KMS-11 (cell line): ENCODE results near the gene PLK1.

Experiments used
- H2AFZ ChIP-seq: fragments of 200-600 bp; sonication (generic); 2 replicates; pipeline ENCODE4 v1.6.1; 2016; ENCODE audit warnings: antibody characterized with exemption, mixed run types, low read depth
- H3K27ac ChIP-seq: fragments of 200-600 bp; sonication (generic); 2 replicates; pipeline ENCODE4 v1.6.1; 2016; ENCODE audit warnings: mild to moderate bottlenecking, mixed run types
- H3K27me3 ChIP-seq: fragments of 200-600 bp; sonication (generic); 2 replicates; pipeline ENCODE4 v1.6.1; 2017; ENCODE audit warnings: mild to moderate bottlenecking, low read depth, mixed run types, moderate library complexity; ENCODE audit not compliant: insufficient read depth
- H3K36me3 ChIP-seq: fragments of 200-600 bp; sonication (generic); 2 replicates; pipeline ENCODE4 v1.6.1; 2017; ENCODE audit warnings: mild to moderate bottlenecking, mixed run types; ENCODE audit not compliant: insufficient read depth
- H3K4me1 ChIP-seq: fragments of 200-600 bp; sonication (generic); 2 replicates; pipeline ENCODE4 v1.6.1; 2016; ENCODE audit warnings: mild to moderate bottlenecking, low read depth, mixed run types; ENCODE audit not compliant: poor library complexity, severe bottlenecking
- H3K4me2 ChIP-seq: fragments of 200-600 bp; sonication (generic); 2 replicates; pipeline ENCODE4 v1.7.0; 2016; ENCODE audit warnings: mild to moderate bottlenecking, mixed run types
- H3K4me3 ChIP-seq: fragments of 200-600 bp; sonication (generic); IDR thresholded peaks from 2 replicates; pipeline ENCODE4 v1.6.1; 2017; ENCODE audit warnings: low read depth, low read length, mixed read lengths; ENCODE audit not compliant: insufficient read depth
- H3K79me2 ChIP-seq: fragments of 200-600 bp; sonication (generic); 2 replicates; pipeline ENCODE4 v1.6.1; 2016; ENCODE audit warnings: low read depth, mixed run types; ENCODE audit not compliant: insufficient read depth
- H3K9ac ChIP-seq: fragments of 200-600 bp; sonication (generic); 2 replicates; pipeline ENCODE4 v1.6.1; 2016; ENCODE audit warnings: mild to moderate bottlenecking, mixed run types
- H4K20me1 ChIP-seq: fragments of 200-600 bp; sonication (generic); 2 replicates; pipeline ENCODE4 v1.6.1; 2016; ENCODE audit warnings: mild to moderate bottlenecking, mixed run types; ENCODE audit not compliant: insufficient read depth
- CTCF ChIP-seq: fragments of 200-600 bp; sonication (generic); conservative IDR thresholded peaks from 2 replicates; pipeline ENCODE4 v1.6.1; 2017; ENCODE audit warnings: low read depth, mild to moderate bottlenecking, antibody characterized with exemption, low read length, moderate library complexity, mixed read lengths

PLK1 gene

GRCh38 chr16:23706439-23706838 is 27.8 kb downstream of the PLK1 start:
- no peak overlapping the region for H3K27ac ChIP-seq
- no peak for TF ChIP-seq CTCF
- H3K79me2 ChIP-seq, result no peaks in the 10 kb centered on the region
- H3K27me3 ChIP-seq, result no peaks in the 10 kb centered on the region
- H3K36me3 ChIP-seq, result no peaks in the 10 kb centered on the region
- no peak overlapping the region for H3K9ac ChIP-seq
- no peak overlapping the region for H3K4me2 ChIP-seq
- no peaks in the 10 kb centered on the region for H4K20me1 ChIP-seq
- H2AFZ ChIP-seq, result no peak overlapping the region
- H3K4me1 ChIP-seq, result no peaks in the 10 kb centered on the region
- no peak overlapping the region for H3K4me3 ChIP-seq

- Histone ChIP-seq H3K4me1 (no peaks in the 10 kb centered on the region), H3K79me2 (no peaks in the 10 kb centered on the region), H3K36me3 (no peaks in the 10 kb centered on the region), H3K27ac (no peak overlapping the region), H3K4me3 (no peak overlapping the region), H2AFZ (no peak overlapping the region), H3K9ac (no peak overlapping the region), H4K20me1 (no peaks in the 10 kb centered on the region), H3K27me3 (no peaks in the 10 kb centered on the region), H3K4me2 (no peak overlapping the region)
- no peak for TF ChIP-seq CTCF
Observed at GRCh38 chr16:23709536-23709935, 30.8 kb downstream of the PLK1 start.

GRCh38 chr16:23710008-23710407 is 31.3 kb downstream of the PLK1 start:
- Histone ChIP-seq H3K36me3 (no peaks in the 10 kb centered on the region), H3K27me3 (no peaks in the 10 kb centered on the region), H3K27ac (no peak overlapping the region), H3K9ac (no peak overlapping the region), H3K4me3 (no peak overlapping the region), H3K4me1 (no peaks in the 10 kb centered on the region), H2AFZ (no peak overlapping the region), H3K79me2 (no peaks in the 10 kb centered on the region), H3K4me2 (no peak overlapping the region), H4K20me1 (no peaks in the 10 kb centered on the region)
- TF ChIP-seq CTCF, result no peak

- Histone ChIP-seq H3K4me1 (no peaks in the 10 kb centered on the region), H3K4me2 (no peak overlapping the region), H3K4me3 (no peak overlapping the region)
Observed at GRCh38 chr16:23710504-23710903, 31.8 kb downstream of the PLK1 start.

More at GRCh38 chr16:23710504-23710903, 31.8 kb downstream of the PLK1 start:
- Histone ChIP-seq H3K79me2 (no peaks in the 10 kb centered on the region), H3K27ac (no peak overlapping the region), H3K27me3 (no peaks in the 10 kb centered on the region), H3K36me3 (no peaks in the 10 kb centered on the region), H3K9ac (no peak overlapping the region), H2AFZ (no peak overlapping the region), H4K20me1 (no peaks in the 10 kb centered on the region)
- TF ChIP-seq CTCF, result no peak
